IPS DF 6.9 (cell line): ENCODE results near the gene AK4.

Experiments
- DNase-seq: peaks from one replicate; pipeline ENCODE4 v3.0.0-alpha.2; 2013; ENCODE audit warnings: low read depth, low spot score
- H3K27ac ChIP-seq: one replicate; pipeline ENCODE4 v1.5.1; 2013; ENCODE audit warnings: low read length, control low read depth
- H3K27me3 ChIP-seq: 2 replicates; pipeline ENCODE4 v1.6.1; 2013; ENCODE audit warnings: mild to moderate bottlenecking, low read length; ENCODE audit not compliant: control insufficient read depth, insufficient read depth
- H3K36me3 ChIP-seq: 2 replicates; pipeline ENCODE4 v1.6.1; 2013; ENCODE audit warnings: low read length; ENCODE audit not compliant: control insufficient read depth, insufficient read depth
- H3K4me1 ChIP-seq: 2 replicates; pipeline ENCODE4 v1.6.1; 2013; ENCODE audit warnings: low read length; ENCODE audit not compliant: control insufficient read depth, insufficient read depth
- H3K4me3 ChIP-seq: 2 replicates; pipeline ENCODE4 v1.5.1; 2013; ENCODE audit warnings: mild to moderate bottlenecking, low read length
- H3K9me3 ChIP-seq: 2 replicates; pipeline ENCODE4 v1.6.1; 2013; ENCODE audit warnings: low read length, inconsistent platforms; ENCODE audit not compliant: control insufficient read depth, insufficient read depth
- WGBS: extraction: QIAGEN DNeasy Blood & Tissue Kit; methylation state at CpG from one replicate; pipeline ENCODE4 v1.1.7; 2013; ENCODE audit warnings: mixed read lengths, missing lambda C conversion rate; ENCODE audit not compliant: insufficient read length, insufficient coverage; 5-methylcytosine and 5-hydroxymethylcytosine counted together

The AK4 gene

DNA sequence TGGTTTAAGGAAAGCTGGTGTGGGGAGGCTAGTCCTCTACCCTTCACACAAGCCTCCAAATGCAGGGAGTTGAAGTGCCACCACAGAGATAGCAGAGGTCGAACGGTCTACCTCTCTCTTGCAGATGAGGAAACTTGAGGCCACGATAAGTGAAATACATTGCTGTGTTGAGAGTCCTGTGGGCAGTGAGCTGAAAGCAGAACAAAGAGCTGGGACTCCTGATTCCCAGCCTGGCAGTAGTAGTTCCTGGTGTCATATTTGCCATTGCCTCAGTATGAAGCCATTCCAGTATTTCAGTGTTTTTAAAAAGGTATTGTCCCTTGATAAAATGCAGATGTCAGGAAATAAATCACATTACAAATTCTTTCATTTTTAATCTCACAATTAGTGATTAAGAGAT, 28.6 kb downstream of the AK4 start:
- Histone ChIP-seq H3K27me3 (no peaks in the 10 kb centered on the region), H3K4me1 (peaks cover 17% of the 10 kb centered on the region), H3K4me3 (no peak overlapping the region), H3K27ac (no peak overlapping the region), H3K36me3 (no peaks in the 10 kb centered on the region), H3K9me3 (no peaks in the 10 kb centered on the region)
- no CpG with 5 or more reads among the region's 3 CpGs for WGBS
- no peak for DNase-seq

DNA sequence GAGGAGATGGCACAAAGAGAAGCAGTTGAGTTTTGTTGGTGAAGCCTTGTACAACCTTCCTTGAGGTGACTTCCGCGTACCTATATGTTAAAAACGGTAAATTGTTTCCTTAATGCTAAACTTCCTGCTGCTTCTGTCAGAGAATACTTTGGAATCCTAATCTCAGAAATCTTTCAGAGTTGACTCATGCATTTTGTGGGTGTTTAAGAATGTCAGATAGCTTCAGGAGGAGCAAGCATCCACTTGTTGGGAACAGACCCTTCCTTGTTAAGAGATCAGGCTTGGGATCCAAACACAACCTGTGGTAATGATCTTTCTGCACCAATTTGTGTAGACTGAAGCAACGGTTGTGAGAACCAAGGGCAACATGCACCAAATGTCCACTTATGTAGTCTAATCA, 29.5 kb downstream of the AK4 start:
- H3K4me3 ChIP-seq = no peak overlapping the region
- no peak overlapping the region for H3K27ac ChIP-seq
- H3K27me3 ChIP-seq = no peaks in the 10 kb centered on the region
- no peak for DNase-seq
- no CpG with 5 or more reads among the region's 4 CpGs for WGBS
- peaks cover 17% of the 10 kb centered on the region for H3K4me1 ChIP-seq
- no peaks in the 10 kb centered on the region for H3K9me3 ChIP-seq
- H3K36me3 ChIP-seq = no peaks in the 10 kb centered on the region

DNA sequence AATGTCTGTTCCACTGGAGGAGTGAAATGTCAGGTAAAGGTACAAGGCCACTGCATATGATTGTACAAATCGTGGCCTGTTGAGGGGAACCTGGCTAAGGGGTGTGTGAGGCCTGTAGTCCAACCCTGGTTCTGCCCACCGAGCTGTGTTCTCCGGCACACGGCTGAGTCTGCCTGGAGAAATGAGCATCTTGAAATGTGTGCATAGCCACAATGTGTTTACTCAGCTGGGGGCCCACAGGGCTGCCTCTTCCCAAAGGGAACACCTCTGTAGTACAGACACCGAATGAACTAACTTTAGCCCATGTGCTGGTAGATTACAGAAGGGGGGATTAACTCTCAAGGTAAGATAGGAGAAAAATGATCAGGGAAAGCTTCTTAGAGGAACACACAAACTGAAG, 30.2 kb downstream of the AK4 start:
- H3K4me1 ChIP-seq = peaks cover 16% of the 10 kb centered on the region
- no CpG with 5 or more reads among the region's 5 CpGs for WGBS
- H3K9me3 ChIP-seq = no peaks in the 10 kb centered on the region
- H3K27ac ChIP-seq = no peak overlapping the region
- H3K36me3 ChIP-seq = no peaks in the 10 kb centered on the region
- no peak for DNase-seq
- no peak overlapping the region for H3K4me3 ChIP-seq
- H3K27me3 ChIP-seq = no peaks in the 10 kb centered on the region

DNA sequence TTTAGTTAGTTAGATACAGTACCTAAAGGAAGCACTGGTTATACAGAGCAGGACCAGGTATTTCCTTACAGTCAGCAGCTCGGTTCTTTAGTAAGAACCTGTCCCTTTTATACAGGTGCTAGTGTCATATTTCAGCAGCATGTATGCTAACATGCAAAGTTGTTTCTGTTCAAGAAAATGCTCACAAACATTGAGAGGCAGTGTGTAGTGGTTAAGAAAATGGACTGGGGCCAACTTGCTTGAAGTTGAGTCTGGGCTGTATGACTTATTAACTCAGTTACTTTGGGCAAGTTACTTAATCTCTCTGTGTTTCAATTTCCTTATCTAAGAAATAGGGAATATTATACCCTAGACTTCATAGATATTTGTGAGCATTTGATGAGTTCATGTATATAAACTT, 31.1 kb downstream of the AK4 start:
- no peak overlapping the region for H3K4me3 ChIP-seq
- no peaks in the 10 kb centered on the region for H3K9me3 ChIP-seq
- H3K36me3 ChIP-seq = no peaks in the 10 kb centered on the region
- no peak for DNase-seq
- no CpG with 5 or more reads among the region's 1 CpG for WGBS
- peaks cover 16% of the 10 kb centered on the region for H3K4me1 ChIP-seq
- no peaks in the 10 kb centered on the region for H3K27me3 ChIP-seq
- no peak overlapping the region for H3K27ac ChIP-seq

DNA sequence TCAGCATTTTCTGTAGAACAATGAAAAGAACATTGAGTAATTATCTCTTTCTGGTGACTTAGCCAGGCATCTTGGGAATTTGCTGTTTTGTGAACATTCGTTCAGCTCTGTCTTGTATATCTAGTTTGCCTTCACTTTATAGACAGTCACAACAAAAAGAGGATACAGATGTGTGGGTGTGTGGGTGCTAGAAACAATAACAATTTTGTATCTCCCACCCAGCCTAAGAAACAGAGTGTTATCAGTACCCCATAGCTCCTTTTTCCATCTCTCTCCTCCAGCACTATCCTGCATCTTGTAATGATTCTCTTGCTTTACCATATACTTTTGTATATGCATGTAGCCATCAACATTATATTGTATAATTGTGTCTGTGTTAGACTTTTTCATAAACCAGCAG, 33.0 kb downstream of the AK4 start:
- H3K4me1 ChIP-seq = peaks cover 12% of the 10 kb centered on the region
- WGBS = no CpG with 5 or more reads among the region's 1 CpG
- no peak overlapping the region for H3K27ac ChIP-seq
- H3K36me3 ChIP-seq = no peaks in the 10 kb centered on the region
- no peak overlapping the region for H3K4me3 ChIP-seq
- no peaks in the 10 kb centered on the region for H3K27me3 ChIP-seq
- no peaks in the 10 kb centered on the region for H3K9me3 ChIP-seq
- DNase-seq = no peak

DNA sequence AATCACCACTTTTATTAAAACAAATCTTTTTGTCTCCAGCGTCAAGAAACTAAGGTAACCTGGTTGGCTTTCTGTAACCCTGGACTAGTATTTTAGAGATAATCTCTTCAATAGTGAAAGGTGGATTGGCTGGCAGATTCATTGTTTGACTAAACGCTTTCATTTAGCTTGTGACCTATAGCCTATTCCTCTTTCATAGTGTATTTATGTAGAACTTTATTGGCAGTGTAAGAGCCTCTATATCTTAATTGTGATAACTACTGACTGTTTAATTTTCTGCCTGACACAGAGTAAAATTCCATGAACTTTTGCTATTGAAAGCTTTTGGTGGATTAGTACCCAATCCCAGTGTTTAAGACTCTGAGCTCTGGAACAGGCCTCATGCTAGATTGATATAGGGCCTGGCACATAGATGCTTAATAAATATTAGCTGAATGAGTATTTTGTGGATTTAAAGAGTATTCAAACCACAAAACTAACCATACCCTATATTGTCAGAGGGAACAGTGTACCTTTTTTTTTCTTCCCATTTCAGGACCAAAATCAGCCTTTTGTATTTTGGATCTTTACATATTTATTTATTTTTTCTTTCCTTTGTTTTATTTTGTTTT, 34.8 kb downstream of the AK4 start:
- Histone ChIP-seq H3K9me3 (no peaks in the 10 kb centered on the region), H3K27ac (no peak overlapping the region), H3K36me3 (no peaks in the 10 kb centered on the region), H3K27me3 (no peaks in the 10 kb centered on the region), H3K4me3 (no peak overlapping the region), H3K4me1 (peaks cover 7% of the 10 kb centered on the region)
- no peak for DNase-seq
- WGBS = no CpG with 5 or more reads among the region's 2 CpGs

DNA sequence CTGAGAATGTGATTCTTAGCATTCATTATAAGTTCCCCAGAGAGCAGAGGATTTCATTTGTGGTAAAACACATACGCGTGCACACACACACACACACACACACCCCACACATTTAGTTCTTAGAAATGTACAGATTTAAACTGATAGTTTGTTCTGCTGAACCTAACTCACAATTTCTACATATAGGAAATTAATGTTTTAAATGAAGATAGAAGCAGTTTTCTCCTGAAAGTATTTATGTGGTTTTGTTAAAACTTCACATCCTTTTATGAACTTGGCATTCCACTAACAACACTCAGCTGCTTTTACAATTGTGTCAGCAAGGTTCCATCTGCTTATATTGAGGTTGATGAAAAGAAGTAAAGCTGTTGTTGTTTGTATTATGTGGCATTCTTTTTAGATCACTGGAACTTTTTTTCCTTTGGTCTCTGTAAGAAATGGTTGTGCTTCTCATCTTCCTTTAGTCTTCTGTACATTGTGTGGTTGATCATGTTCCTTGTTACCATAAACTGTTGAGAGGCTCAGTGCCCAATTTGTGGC, 41.6 kb downstream of the AK4 start:
- H3K27ac ChIP-seq = no peak overlapping the region
- no peaks in the 10 kb centered on the region for H3K36me3 ChIP-seq
- H3K27me3 ChIP-seq = no peaks in the 10 kb centered on the region
- no peaks in the 10 kb centered on the region for H3K4me1 ChIP-seq
- no peaks in the 10 kb centered on the region for H3K9me3 ChIP-seq
- no peak for DNase-seq
- WGBS = no CpG with 5 or more reads among the region's 2 CpGs
- H3K4me3 ChIP-seq = no peak overlapping the region

DNA sequence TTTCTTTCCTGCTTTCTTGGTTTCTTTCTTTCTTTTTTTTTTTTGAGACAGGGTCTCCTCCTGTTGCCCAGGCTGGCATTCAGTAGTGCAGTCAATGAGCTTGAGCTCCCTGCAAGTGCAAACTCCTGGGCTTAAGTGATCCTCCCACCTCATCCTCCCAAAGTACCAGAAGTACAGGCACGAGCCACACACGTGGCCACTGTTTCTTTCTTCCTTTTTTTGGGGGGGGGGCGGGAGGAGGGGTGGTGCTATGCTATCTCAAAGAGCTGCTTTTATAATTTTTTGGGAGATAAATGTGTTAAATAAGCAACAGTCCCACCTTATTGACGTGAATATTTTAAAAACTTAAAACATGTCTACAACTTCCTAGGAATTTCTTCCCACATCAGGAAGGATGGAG, 42.2 kb downstream of the AK4 start:
- no peak for DNase-seq
- H3K36me3 ChIP-seq = no peaks in the 10 kb centered on the region
- no peak overlapping the region for H3K27ac ChIP-seq
- H3K4me3 ChIP-seq = no peak overlapping the region
- no peaks in the 10 kb centered on the region for H3K27me3 ChIP-seq
- H3K4me1 ChIP-seq = no peaks in the 10 kb centered on the region
- no peaks in the 10 kb centered on the region for H3K9me3 ChIP-seq
- WGBS = no CpG with 5 or more reads among the region's 4 CpGs

DNA sequence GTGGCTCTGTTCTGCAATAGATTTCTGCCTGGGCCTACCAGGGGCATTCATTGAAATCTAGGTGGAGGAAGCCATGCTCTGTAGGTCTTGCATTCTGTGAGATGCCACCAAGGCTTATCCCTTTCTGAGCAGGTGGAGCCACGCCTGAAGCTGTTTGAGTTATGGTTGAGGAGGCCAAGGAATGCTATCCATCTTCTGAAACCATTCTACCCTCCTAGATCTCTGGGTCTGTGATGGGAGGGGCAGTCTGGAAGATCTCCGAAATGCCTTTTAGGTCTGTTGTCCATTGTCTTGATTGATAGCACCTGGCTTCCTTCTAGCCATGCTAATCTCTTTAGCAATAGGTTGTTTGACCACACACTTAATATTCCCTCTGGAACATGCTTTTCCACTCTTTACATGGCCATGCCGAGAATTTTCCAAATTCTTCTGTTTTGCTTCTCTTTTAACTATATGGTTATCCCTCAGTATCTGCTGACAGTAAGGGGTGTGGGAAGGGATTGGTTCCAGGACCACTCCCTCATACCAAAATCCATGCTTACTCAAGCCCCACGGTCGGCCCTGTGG, 45.2 kb downstream of the AK4 start:
- H3K9me3 ChIP-seq = no peaks in the 10 kb centered on the region
- no peak overlapping the region for H3K27ac ChIP-seq
- H3K4me1 ChIP-seq = no peaks in the 10 kb centered on the region
- H3K27me3 ChIP-seq = no peaks in the 10 kb centered on the region
- no peak overlapping the region for H3K4me3 ChIP-seq
- H3K36me3 ChIP-seq = no peaks in the 10 kb centered on the region
- WGBS = no CpG with 5 or more reads among the region's 5 CpGs
- no peak for DNase-seq

DNA sequence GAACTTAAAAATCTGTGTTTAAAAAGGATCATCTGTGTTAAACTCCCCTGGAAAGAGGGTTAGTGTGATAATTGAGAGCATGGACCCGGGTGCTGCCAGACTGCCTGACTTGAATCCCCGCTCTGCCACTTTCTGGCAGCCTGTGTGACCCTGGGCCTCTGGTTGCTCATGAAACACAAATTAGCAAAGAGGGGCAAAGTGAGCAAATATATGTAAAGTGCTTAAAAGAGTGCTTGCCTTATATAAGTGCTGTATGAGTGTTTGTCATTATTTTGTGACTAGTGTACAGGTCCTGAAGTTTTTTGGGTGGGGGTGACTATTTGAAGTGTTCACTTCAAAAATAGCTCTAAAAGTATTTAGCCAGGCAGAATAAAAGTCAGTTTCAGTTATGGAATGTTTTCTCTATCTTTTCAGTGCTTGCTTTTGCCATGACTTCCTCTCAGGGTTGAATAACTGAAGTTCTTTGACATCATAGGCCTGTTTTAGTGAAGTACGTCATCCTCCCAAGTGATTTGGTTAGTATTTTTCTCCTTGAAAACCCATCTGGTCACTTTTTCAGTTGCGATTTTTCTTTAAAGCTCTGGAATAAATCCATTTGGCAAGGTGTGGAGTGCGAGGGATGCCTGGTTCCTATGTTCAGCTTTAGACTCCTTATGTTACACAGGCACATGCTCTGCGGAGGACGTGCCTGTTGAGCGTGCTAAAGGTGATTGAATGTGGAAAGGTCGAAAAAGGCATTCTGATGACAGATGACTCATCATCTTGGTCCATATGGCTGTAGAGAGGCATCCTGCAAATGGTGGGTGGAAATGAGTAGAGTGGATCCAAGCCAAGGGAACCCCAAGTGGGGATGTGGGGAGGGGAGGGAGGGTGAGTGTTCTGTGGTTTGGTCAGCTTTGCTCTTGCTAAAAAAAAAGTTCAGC, 47.8 kb downstream of the AK4 start:
- no peaks in the 10 kb centered on the region for H3K27me3 ChIP-seq
- no peak overlapping the region for H3K27ac ChIP-seq
- H3K36me3 ChIP-seq = no peaks in the 10 kb centered on the region
- no peak overlapping the region for H3K4me3 ChIP-seq
- no peaks in the 10 kb centered on the region for H3K9me3 ChIP-seq
- no peak for DNase-seq
- WGBS = no CpG with 5 or more reads among the region's 9 CpGs
- no peaks in the 10 kb centered on the region for H3K4me1 ChIP-seq
